Stimulated activated CD4-positive, alpha-beta T cell treated with anti-CD3 and anti-CD28 coated beads, TNF-alpha, amount 100 ng/mL, for 24 hours (primary cell): ENCODE data around the gene ANKRD44.

Experiments
- DNase-seq, 3 experiments: peaks; one replicate each; pipeline ENCODE4 v3.0.0-alpha.2; 2020; ENCODE audit warnings: low read depth in 3 of 3

The ANKRD44 gene

DNA sequence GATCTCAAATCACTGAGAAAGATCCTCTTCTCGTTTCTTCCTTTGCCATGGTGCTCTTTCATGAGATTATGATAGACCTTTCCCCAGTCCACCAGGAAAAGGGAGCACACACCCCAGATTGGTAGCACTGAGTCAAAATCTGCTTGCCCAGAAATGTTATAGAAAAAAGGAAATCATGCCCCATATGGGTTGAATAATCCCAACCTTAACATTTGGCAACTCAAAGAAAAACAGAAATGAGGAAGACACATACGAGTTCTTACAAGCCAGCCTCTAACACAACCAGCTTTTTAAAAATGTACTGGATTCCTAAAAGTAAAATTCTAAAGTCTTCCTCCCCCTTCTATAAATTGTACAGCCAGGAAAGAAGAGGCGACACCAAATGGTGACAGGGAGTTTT lies 103.0 kb downstream of the ANKRD44 start:
- no peak for DNase-seq

GRCh38 chr2:197207106-197207505 lies 103.5 kb downstream of the ANKRD44 start:
- no peak for DNase-seq

DNA sequence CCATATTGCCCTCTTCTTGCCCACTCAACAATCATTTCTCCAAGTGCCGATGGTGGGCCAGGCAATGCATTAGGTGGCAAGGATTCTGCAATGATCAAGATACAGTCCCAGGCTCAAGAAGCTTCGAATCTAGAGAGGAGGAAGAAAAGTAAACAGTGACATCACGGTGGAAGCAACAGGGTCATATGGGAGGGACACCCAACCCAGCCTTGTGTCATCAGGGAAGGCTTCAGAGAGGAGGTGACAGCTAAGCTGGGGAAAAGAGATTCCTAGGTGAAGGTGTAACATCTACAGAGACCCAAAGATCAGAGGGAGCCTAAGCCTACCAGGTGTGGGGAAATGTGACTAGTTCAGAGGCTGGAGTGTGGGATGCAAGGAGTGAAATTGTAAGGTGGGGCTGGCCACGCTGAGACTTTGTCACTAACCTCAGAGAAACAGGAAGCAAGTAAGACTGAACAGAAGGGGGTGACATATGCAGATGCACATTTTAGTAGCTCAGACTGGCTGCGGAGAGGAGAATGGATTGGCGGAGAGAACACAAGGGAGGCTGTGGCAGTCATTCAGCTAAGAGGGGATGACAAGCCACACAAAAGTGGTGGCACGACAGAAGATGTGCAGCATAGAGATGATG lies 104.9 kb downstream of the ANKRD44 start:
- peak; percentile 28 to 56 (median 54) for DNase-seq

DNA sequence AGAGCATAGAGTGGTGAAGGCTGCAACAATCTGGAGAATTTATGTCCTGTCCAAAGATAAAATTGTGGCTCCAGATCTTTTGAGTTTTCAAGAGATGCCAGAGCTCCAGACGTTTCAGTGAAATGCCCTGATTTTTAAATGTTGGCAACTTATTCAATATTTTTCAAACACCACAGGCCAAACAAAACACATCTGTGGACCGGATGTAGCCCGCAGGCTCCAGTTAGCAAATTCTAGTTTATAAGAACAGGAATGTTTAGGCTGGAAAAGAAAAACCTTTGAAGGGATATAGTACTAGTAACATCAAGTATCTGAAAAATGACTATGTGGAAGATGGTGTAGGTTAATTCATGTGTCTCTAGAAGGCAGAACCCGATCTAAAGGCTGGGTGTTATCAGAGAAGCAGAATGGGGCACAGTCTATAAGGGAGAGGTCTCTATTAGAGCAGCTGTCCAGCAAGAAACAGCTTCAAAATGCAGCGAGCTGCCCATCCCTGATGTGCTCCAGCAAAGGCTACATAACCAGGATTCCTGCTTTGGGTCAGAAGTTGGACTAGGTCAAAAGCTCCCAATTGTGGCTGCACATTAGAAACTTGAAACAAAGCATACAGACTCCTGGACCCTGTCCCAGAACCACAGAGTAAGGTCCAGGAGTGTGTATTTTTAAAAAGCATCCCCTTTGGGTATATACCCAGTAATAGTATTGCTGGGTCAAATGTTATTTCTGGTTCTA lies 105.9 kb downstream of the ANKRD44 start:
- no peak for DNase-seq

- no peak for DNase-seq
Measured at GRCh38 chr2:197201874-197202273, 108.7 kb downstream of the ANKRD44 start.

- no peak for DNase-seq
Measured at GRCh38 chr2:197200762-197201058, 109.9 kb downstream of the ANKRD44 start.

DNA sequence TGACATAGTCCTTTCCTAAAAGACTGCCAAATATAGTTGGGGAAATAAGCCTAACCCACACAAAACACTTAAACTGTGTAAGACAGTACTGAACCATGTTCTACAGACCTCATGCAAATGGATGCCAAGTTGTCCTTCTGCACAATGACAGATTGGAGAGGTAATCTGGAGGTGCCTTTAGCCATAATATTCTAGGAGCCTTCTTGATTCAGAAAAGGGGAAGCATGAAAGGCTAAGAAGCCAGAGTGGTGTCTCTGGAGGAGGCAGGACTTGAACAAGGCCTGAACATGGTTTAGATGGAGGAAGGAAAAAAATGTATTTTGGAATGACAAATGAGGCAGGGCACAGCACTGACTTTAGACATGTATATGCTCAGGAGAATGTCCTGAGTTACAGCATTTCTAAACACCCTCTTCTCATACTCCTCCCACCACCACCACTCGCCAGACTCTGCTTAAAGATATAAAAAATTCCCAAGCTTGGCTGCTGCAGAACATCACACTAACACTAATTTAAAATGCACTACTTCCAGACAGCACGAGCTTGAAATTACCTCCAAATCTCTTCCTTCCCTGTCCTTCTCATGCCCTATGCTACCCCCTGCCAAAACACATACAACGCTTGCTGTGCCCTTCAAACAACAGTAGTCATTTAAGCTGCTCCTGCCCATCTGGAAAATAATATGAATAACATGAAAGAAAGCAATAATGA lies 110.4 kb downstream of the ANKRD44 start:
- no peak for DNase-seq

GRCh38 chr2:197198890-197199289 lies 111.7 kb downstream of the ANKRD44 start:
- DNase-seq: peak; percentile 74 to 80 (median 76)

DNA sequence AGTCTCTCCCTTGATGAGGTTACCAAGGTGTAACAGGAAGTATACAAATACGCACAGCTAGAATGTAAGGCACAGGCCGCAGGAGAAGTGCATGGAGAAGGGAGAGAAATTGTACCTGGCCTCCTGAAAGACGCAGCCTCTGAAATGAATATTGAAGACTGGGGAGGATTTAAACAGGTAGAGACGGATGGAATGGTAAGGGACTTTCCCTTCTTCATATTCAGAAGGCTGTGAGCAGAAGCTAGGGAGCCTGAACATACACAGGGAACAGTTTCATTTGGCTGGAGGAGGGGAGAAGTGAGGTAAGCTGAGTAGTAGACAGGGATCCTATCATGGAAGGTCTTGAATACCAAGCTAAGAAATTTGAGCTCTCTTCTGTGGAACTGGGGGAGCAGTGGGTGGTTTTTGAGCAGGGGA lies 112.7 kb downstream of the ANKRD44 start:
- no peak for DNase-seq

DNA sequence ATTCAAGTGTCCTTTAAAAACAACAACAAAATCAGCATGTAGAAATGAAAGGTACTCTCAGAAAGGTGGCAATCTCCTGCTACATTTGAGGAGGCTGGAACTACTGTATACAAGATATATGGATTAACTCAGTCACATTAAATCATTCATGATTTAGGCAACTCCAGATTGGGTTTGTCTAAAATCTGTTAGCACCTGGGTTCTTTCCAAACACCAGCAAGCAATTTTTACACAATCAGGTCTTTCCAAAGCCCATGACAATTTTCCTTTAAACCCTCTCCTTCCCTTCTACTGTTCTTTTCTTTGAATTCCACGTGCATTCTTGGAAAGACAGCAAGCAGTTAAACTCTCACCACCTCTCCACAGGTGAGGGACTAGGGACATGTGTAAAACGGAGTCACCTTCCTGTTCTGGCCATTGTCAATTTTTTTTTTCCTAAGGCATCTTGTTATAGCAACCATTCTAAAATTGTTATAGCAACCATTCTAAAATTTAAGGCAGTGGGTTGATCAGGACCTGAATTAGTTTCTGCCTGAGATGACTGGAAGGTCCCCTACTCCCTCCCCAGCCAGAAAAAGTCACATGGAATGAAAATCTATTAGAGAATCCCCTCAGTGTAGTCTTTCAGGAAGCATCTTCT lies 113.9 kb downstream of the ANKRD44 start:
- no peak for DNase-seq

- DNase-seq: no peak
Measured at GRCh38 chr2:197195518-197195917, 115.1 kb downstream of the ANKRD44 start.

GRCh38 chr2:197191940-197192322 lies 118.6 kb downstream of the ANKRD44 start:
- no peak for DNase-seq

DNA sequence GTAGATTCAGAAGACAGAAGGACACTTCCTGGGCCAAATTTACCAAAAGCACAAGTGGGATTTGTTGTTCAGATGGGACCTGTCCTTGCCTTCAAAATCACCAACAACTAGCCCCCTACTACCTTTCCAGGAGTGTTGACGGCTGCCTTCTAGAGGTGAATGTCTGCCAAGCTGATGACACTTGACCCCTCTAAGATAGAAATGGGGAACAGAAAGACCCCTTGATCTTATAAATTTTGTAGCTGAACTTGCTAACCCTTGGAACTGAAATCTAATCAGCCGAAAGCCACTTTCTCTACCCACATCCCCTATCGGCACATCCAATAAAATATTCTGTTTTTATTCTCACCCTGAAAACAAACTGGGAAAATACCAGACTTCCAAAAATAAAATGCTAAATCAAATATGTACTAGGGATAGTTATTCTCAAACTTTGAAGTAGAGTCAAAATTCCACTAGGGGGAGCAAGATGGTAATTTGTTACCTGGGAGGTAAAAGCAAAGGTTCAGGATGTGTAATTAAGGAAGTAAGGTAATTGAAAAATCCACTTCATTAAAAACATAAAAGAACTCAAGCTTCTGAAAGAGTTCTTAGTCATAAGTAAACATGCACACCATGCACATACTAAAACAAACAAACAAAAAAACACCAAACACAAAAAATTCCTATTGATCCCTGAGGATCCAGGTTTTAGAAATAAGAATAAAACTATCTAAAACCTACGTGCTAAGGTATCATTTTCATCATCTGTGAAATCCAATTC lies 119.2 kb downstream of the ANKRD44 start:
- no peak for DNase-seq

DNA sequence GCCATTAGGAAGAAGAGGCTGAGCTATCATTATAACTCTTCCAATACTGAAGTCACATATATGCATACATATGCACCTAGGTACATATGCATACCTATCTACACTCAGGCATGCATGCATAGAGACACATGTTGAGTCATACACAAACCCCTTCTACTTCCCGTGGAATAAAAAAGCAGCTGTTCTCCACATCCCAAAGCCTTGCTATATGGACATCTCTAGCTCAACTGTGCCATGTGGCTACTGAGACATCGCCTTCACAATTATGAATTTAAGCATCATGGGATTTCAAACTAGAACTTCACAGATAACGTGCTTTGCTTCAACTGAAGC lies 120.5 kb downstream of the ANKRD44 start:
- DNase-seq: no peak

DNA sequence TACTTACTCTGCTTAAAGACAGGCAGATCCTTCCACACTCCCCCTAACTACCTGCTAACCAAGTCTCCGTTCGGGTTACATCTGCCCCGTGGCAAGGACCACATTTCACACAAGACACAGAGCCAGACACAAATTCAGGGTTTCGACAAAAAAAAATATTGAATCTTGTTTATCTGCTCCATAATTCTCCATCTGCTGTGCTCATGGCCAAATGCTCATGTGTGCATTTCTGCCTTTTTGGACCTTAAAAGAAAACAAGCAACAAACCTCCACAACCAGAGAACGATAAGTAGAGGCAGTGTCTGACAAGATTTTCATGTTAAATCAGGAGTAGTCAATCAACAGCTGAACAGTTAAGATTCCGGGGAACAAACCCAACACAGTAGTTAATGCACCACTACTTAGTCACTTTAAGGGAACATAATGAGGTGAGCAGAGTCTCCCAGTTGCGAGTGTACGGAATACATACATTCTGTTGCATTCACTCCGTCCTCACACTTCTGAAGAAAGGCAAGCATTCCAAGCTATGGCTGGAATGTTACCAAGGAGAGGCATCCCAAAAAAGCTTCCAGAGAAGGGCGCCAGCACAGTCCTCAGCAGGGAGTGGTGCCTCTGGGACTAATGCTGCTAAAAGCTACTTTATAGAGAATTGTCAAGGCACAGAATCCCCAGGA lies 121.0 kb downstream of the ANKRD44 start:
- DNase-seq: no peak

- no peak for DNase-seq
Measured at GRCh38 chr2:197185676-197186075, 124.9 kb downstream of the ANKRD44 start.

GRCh38 chr2:197184959-197185586 lies 125.5 kb downstream of the ANKRD44 start:
- no peak for DNase-seq

DNA sequence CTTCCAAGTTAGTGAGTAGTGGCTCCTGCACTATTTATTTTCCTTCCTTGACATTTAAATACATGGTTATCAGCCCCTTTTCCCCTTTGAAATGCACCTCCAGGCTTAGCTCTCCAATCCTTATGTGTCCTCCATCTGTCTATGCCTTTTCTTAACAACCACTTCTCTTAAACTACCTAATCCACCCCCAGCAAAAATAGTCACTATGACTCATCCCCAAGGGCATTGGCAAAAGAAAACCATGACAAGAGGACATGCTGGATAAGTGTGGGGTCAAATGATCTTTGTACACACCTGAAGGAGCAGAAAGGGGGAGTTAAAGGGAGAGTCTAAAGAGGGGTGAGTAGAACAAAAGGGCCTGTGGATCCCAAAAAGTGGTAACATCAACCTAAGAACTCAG lies 127.2 kb downstream of the ANKRD44 start:
- DNase-seq: no peak

- DNase-seq: no peak
Measured at GRCh38 chr2:197182668-197183067, 127.9 kb downstream of the ANKRD44 start.

GRCh38 chr2:197181491-197181890 lies 129.1 kb downstream of the ANKRD44 start:
- no peak for DNase-seq
